HAP-1 (cell line): ENCODE results near the gene ABI1.

Source experiments
- DNase-seq, 2 experiments: peaks; one replicate each; pipeline ENCODE4 v3.0.0-alpha.2; 2016 to 2020; ENCODE audit warnings: low spot score in 2 of 2
- H3K27me3 ChIP-seq: fragments of 250-450 bp; sonication (Bioruptor Pico); 2 replicates; pipeline ENCODE4 v1.5.1; 2020; ENCODE audit warnings: low read depth, mild to moderate bottlenecking, moderate library complexity
- H3K36me3 ChIP-seq: fragments of 250-450 bp; sonication (Bioruptor Pico); replicated peaks from 2 replicates; pipeline ENCODE4 v1.5.1; 2020; ENCODE audit warnings: mild to moderate bottlenecking
- H3K4me1 ChIP-seq: fragments of 250-450 bp; sonication (Bioruptor Pico); 2 replicates; pipeline ENCODE4 v1.5.1; 2020; ENCODE audit warnings: mild to moderate bottlenecking
- H3K4me3 ChIP-seq: fragments of 250-450 bp; sonication (Bioruptor Pico); 2 replicates; pipeline ENCODE4 v1.5.1; 2020; ENCODE audit warnings: mild to moderate bottlenecking, moderate library complexity
- H3K9me3 ChIP-seq: fragments of 250-450 bp; sonication (Bioruptor Pico); 2 replicates; pipeline ENCODE4 v1.5.1; 2020; ENCODE audit warnings: mild to moderate bottlenecking, moderate library complexity
- in situ Hi-C: fragments of 300-500 bp; cut with MboI; formaldehyde crosslinking; loops from 3 replicates; pipeline ENCODE4 v1.14.3; 2020; ENCODE audit warnings: low sequenced_read_pairs, inconsistent platforms, mixed read lengths

The ABI1 gene

DNA sequence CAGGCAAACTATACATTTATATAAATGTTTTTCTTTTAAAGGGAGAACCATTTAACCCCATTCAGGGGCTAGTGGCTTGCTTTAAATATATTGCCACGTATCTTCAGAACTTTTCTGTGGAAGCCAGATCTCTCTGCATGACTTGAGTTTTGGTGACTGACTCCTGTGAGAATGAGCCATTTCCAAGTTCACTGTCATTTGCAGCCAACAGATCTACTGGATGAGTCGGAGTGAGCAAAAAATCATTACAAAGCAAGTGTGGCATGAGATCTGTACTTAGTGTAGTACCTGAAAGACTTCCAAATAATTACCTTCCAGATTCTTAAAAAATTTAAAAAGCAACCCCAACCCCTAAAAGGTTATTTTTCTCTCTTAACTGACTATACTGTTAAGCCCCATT, 117.7 kb downstream of the ABI1 start:
- Histone ChIP-seq H3K4me3 (no peak overlapping the region), H3K36me3 (peaks cover 86% of the 10 kb centered on the region), H3K9me3 (no peaks in the 10 kb centered on the region), H3K27me3 (no peaks in the 10 kb centered on the region), H3K4me1 (peaks cover 11% of the 10 kb centered on the region)
- in situ Hi-C loops: loop anchor here (25.0 kb wide), 1 partner anchor 344 kb away; no protein-coding TSS in a partner anchor
- no peak for DNase-seq

DNA sequence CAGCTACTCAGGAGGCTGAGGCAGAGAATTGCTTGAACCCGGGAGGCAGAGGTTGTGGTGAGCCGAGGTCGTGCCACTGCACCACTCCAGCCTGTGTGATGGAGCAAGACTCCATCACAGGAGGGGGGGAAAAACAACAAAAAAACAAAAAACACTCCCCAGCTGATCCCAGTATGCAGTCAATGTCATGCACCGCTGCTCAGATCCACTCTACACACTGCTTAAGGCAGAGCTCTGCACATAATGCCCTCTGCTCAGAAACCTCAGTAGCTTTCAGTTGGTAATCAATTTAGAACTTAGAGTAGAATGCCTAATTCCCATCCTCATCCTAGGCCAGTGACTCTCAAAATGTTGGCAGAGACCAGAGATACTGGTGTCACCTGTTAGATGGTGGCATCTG, 119.4 kb downstream of the ABI1 start:
- no peak for DNase-seq
- Histone ChIP-seq H3K4me3 (no peak overlapping the region), H3K36me3 (peaks cover 88% of the 10 kb centered on the region), H3K27me3 (no peaks in the 10 kb centered on the region), H3K9me3 (no peaks in the 10 kb centered on the region), H3K4me1 (peaks cover 11% of the 10 kb centered on the region)
- in situ Hi-C loops: loop anchor here (25.0 kb wide), 1 partner anchor 346 kb away; no protein-coding TSS in a partner anchor

DNA sequence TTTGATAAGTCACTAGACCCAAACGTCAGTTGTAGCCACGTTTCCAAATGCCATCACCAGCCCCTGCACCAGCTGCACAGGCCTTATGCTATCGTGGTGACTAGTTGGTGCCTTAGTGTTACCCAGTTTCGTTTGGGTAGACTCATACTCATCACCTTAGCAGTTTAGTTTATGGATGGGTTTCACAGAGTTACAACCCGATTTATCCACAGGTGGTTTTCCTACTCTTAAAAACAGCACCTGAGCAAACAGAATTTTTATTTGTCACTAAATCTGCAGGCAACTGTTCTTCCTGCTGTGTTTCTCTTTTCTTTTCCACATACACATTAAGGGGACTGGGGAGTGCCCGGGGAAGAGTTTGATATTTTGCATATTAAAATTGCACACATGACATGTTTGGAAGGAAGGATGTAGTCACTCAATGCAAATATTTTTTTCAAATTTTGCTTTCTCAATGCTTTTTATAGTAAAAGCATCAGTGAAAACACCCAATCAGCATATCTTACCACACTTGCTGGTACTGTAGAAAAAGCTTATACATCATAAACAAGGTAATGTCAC, 121.6 kb downstream of the ABI1 start:
- Histone ChIP-seq H3K27me3 (no peaks in the 10 kb centered on the region), H3K4me1 (peaks cover 11% of the 10 kb centered on the region)

DNA sequence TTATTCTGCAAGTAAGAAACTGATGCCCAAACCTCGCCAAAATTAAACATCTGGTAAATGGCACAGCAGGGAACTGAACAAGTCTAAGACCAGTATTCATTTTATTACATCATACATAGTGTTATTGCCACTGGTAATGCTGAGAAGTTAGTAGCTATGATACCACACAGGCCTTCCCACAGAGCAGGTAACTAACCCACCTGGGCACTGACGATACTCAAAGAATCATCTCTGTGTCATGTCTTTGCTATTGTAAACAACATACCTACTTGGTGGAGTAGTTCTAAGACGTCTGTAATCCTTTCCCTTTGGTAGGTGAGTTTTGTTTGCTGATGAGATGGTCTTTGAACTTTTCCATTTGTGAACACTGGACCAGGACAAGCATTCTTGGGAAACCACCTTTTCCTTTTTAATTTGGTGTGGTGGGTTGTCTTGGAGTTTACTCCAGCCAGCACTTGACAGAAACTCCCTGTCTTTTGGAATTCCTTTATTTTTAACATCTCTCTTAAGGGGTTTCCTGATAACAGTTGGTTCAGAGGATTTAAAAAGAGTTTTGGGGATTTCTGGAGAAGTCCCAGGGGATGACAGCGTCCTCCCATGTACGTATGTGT, 122.4 kb downstream of the ABI1 start:
- Histone ChIP-seq H3K27me3 (no peaks in the 10 kb centered on the region), H3K4me3 (no peak overlapping the region), H3K36me3 (peaks cover 93% of the 10 kb centered on the region), H3K4me1 (peaks cover 4% of the 10 kb centered on the region), H3K9me3 (no peaks in the 10 kb centered on the region)
- DNase-seq: no peak
- in situ Hi-C loops: loop anchor here (25.0 kb wide), 1 partner anchor 349 kb away; no protein-coding TSS in a partner anchor

More for the DNA sequence above, 121.6 kb downstream of the ABI1 start:
- Histone ChIP-seq H3K36me3 (peaks cover 93% of the 10 kb centered on the region), H3K4me3 (no peak overlapping the region), H3K9me3 (no peaks in the 10 kb centered on the region)
- in situ Hi-C loops: loop anchor here (25.0 kb wide), 1 partner anchor 348 kb away; no protein-coding TSS in a partner anchor
- no peak for DNase-seq

DNA sequence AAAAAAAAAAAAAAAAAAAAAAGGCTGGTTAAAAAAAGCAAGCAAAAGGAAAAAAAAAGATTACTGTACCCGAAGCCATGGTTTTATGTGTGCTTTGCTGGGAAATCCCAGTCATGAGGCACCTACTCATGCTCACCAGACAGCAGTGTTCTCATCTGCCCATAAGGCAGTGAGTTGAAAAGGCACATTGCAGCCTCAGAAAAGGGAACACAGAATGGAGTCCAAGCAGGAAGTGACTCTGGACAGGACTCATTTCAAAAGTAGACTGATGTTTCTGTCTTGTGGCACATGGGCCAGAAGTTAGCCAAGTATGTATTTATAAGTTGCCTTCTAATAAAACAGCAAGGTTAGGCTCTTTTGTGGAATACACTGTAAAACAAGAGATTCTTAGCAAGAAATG, 123.0 kb downstream of the ABI1 start:
- DNase-seq: no peak
- in situ Hi-C loops: loop anchor here (25.0 kb wide), 1 partner anchor 350 kb away; no protein-coding TSS in a partner anchor
- H3K4me1 ChIP-seq: no peaks in the 10 kb centered on the region
- peaks cover 88% of the 10 kb centered on the region for H3K36me3 ChIP-seq
- H3K27me3 ChIP-seq: no peaks in the 10 kb centered on the region
- H3K4me3 ChIP-seq: no peak overlapping the region
- no peaks in the 10 kb centered on the region for H3K9me3 ChIP-seq

DNA sequence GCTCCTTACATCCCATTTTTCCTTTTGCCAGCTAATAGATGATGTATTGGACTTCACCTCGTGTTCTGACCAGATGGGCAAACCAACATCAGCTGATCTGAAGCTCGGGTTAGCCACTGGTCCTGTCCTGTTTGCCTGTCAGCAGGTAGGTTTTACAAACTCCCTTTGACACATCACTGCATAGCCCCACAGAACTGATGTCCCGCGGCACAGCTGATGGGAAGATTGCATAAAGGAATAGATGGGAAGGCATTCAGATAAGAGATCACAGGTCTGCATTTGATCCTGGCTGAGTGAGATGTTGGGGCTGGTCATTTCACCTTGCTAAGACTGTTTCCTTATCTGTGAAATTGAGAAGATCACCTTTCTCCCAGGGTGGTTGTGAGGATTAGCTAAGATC, 125.3 kb downstream of the ABI1 start:
- in situ Hi-C loops: loop anchor here (25.0 kb wide), 1 partner anchor 352 kb away; no protein-coding TSS in a partner anchor
- Histone ChIP-seq H3K4me1 (no peaks in the 10 kb centered on the region), H3K9me3 (no peaks in the 10 kb centered on the region), H3K4me3 (no peak overlapping the region), H3K36me3 (peaks cover 88% of the 10 kb centered on the region), H3K27me3 (no peaks in the 10 kb centered on the region)
- DNase-seq: no peak

DNA sequence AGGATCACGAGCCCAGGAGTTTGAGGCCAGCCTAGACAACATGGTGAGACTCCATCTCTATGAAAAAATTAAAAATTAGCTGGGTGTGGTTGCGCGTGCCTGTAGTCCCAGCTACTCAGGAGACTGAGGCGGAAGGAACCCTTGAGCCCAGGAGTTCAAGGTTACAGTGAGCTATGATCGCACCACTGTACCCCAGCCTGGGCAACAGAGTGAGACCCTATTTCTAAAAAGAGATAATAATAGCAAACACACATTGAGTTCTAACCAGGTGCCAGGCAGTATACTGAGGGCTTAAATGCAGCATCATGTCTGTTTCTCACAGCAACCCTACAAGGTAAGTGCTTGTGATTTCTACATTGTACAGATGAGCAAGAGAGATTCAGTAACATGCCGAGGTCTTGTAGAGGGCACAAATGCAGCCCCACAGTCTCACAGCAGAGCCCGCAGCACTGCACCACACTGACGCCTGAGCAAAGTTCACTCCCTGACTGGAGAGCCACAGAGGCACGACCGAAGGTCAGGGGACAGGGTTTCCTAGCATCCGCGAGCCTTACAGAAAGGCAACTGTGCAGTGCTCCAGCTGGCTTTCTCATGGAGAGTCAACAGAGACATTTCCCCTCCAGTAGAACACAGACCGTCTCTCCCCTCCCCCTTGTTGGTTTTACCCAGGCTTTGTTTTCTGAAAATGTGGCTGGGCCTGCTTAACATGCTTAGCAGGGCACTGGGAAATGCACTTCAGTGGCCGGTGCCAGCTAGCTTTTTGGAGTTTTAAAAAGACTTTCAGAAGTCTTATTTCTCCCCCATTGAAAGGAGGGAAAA, 126.8 kb downstream of the ABI1 start:
- H3K27me3 ChIP-seq: no peaks in the 10 kb centered on the region
- peaks cover 87% of the 10 kb centered on the region for H3K36me3 ChIP-seq
- no peak overlapping the region for H3K4me3 ChIP-seq
- DNase-seq: no peak
- H3K4me1 ChIP-seq: no peaks in the 10 kb centered on the region
- in situ Hi-C loops: loop anchor here (25.0 kb wide), 1 partner anchor 353 kb away; no protein-coding TSS in a partner anchor
- H3K9me3 ChIP-seq: no peaks in the 10 kb centered on the region

DNA sequence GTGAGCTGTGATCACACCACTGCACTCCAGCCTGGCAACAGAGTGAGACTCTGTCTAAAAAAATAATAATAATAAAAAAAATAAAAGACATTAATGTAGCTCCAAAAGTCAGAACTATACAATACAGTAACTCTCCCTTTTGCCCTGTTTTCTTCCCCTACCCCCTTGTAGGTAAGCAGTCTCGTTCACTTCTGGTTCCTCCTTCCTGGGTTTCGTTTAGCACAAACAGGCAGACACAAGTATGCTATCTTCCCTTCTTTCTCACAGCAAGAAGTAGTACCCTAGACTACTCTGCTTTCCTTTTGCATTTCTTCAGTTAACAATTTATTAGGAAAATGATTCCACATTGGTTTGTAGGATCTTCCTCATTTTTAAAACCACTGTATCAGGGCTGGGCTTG, 130.2 kb downstream of the ABI1 start:
- in situ Hi-C loops: loop anchor here (25.0 kb wide), 1 partner anchor 357 kb away; no protein-coding TSS in a partner anchor
- peaks cover 83% of the 10 kb centered on the region for H3K36me3 ChIP-seq

DNA sequence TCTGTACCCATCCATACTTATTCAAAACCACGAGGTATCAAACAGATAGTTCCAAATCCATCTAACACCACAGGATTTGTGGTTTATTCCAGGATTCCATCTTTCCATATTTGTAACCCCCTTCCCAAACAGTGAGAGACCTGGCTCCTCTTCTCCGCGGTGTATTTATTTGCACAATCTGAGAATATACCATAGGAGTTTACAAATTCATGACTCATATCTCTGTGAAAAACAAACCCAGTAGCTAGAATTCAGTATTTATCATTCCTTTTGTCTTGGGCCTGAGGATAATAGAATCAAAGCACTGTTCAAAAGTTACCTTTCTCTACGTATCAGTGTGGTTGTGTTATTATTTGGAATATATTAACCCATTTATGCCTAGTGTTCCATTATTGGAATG, 131.4 kb downstream of the ABI1 start:
- Histone ChIP-seq H3K4me3 (no peak overlapping the region), H3K9me3 (no peaks in the 10 kb centered on the region), H3K36me3 (peaks cover 83% of the 10 kb centered on the region), H3K4me1 (peaks cover 12% of the 10 kb centered on the region), H3K27me3 (no peaks in the 10 kb centered on the region)
- DNase-seq: no peak
- in situ Hi-C loops: loop anchor here (25.0 kb wide), 1 partner anchor 358 kb away; no protein-coding TSS in a partner anchor

More for the DNA sequence above, 130.2 kb downstream of the ABI1 start:
- Histone ChIP-seq H3K4me1 (peaks cover 4% of the 10 kb centered on the region; the same call in 1 of the 2 replicates), H3K27me3 (no peaks in the 10 kb centered on the region), H3K9me3 (no peaks in the 10 kb centered on the region), H3K4me3 (no peak overlapping the region)
- DNase-seq: no peak

DNA sequence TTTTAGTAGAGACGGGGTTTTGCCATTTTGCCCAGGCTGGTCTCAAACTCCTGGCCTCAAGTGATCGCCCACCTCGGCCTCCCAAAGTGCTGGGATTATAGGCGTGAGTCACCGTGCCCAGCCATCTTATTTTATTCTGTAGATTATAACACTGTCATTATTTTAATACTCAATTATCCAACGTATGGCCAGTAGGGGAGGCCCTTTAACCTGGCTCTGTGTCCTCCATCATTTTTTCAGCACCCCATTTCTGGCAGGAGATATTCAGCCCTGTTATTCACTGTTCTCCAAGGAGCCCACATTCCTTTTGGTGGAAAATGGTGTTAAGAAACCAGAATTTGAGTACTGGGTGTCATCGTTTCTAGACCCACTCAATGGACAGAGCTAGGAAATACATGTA, 131.8 kb downstream of the ABI1 start:
- peaks cover 83% of the 10 kb centered on the region for H3K36me3 ChIP-seq
- peaks cover 12% of the 10 kb centered on the region for H3K4me1 ChIP-seq
- no peaks in the 10 kb centered on the region for H3K27me3 ChIP-seq
- no peak overlapping the region for H3K4me3 ChIP-seq
- no peak for DNase-seq
- H3K9me3 ChIP-seq: no peaks in the 10 kb centered on the region
- in situ Hi-C loops: loop anchor here (25.0 kb wide), 1 partner anchor 358 kb away; no protein-coding TSS in a partner anchor

DNA sequence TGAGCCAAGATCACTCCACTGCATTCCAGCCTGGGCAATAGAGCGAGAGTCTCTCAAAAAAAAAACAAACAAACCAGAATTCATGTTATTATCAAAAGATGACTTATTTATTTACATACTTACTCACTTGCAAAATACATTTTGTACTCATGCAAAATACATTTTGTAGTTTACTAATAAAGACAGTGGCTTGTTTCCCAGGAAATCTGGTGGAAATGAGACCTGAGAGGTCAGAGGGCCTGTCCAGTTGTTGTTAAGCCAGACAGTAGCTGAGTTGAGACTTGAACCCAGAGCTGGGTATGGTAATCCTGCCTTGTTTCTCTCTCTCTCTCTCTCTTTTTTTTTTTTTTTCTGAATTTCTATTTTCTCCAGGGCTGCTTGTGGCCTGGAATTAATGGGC, 133.8 kb downstream of the ABI1 start:
- in situ Hi-C loops: loop anchor here (25.0 kb wide), 1 partner anchor 360 kb away; no protein-coding TSS in a partner anchor
- no peak for DNase-seq
- H3K36me3 ChIP-seq: peaks cover 73% of the 10 kb centered on the region
- H3K9me3 ChIP-seq: no peaks in the 10 kb centered on the region
- no peaks in the 10 kb centered on the region for H3K27me3 ChIP-seq
- no peak overlapping the region for H3K4me3 ChIP-seq
- peaks cover 12% of the 10 kb centered on the region for H3K4me1 ChIP-seq

DNA sequence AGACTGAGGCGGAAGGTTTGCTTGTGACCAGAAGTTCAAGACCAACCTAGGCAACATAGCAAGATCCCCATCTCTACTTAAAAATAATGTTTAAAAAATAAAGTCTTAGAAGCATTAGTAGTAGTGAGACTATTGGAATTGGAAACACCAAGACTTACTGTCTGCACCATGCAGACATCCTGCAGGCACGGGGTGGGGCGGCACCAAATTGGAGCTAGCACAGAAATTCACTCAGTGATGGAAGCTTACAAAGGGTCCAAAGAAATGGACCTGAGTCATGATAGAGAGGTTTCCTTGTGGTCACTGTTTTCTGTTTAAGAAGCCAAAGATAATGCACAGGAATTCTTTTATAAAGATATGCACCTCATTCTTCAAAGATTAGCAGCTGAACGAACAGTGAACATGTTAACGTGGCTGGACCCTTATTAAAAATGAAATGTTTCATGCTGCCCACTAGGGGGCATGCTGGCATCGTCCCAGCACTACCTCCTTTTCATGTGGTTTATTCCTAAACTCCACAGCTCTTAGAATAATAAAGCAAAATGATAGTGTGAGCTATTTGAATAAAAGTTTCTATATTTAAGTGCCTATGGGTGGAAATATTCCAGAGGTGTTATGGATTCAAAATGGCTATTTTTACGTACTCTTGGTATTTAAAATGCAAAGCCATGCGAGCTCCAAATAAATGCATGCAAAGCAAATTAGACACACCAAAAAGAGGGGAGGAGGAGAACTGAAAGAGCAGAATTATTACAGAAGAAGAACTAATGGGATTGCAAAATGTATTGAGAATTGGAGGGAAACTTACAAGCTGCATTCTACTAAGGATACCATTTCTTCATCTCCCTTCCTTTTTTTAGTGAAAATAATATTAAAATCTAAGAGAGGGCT, 134.7 kb downstream of the ABI1 start:
- DNase-seq: peak; percentile 66 to 73
- Histone ChIP-seq H3K9me3 (no peaks in the 10 kb centered on the region), H3K27me3 (no peaks in the 10 kb centered on the region), H3K36me3 (peaks cover 70% of the 10 kb centered on the region), H3K4me1 (peaks cover 12% of the 10 kb centered on the region), H3K4me3 (no peak overlapping the region)
- in situ Hi-C loops: loop anchor here (25.0 kb wide), 1 partner anchor 361 kb away; no protein-coding TSS in a partner anchor

DNA sequence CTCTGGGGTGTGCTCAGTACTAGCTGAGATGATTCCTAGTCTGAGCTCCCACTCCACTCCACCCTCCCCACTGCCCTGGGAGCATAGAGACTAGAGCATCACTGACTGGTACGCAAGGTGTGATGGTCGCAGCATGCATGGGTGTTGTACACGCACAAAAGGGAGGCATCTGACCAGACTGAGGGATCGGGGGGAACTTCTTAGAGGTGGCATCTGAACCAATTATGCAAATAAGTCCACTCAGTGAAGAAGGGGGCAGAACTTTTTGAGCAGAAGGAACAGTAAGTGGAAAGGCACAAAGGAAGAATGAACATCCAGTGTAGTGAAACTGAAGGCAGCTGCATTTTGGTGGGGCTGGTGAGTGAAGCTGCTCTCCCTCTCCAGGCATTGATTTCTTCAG, 137.7 kb downstream of the ABI1 start:
- DNase-seq: no peak
- Histone ChIP-seq H3K4me1 (peaks cover 12% of the 10 kb centered on the region), H3K4me3 (no peak overlapping the region), H3K36me3 (peaks cover 70% of the 10 kb centered on the region), H3K9me3 (no peaks in the 10 kb centered on the region), H3K27me3 (no peaks in the 10 kb centered on the region)
- in situ Hi-C loops: loop anchor here (5.0 to 25.0 kb wide), 2 partner anchors 159 to 386 kb away; no protein-coding TSS in a partner anchor
